BE2C (cell line): ENCODE measurements around the gene HOOK2.

Source experiments
- DNase-seq: peaks from one replicate; pipeline ENCODE4 v3.0.0-alpha.2; 2020
- H3K27me3 ChIP-seq: fragments of 250-450 bp; sonication (Bioruptor Pico); 2 replicates; pipeline ENCODE4 v1.5.1; 2020; ENCODE audit warnings: mild to moderate bottlenecking
- H3K36me3 ChIP-seq: fragments of 250-450 bp; sonication (Bioruptor Pico); 2 replicates; pipeline ENCODE4 v1.5.1; 2020; ENCODE audit warnings: mild to moderate bottlenecking
- H3K4me1 ChIP-seq: fragments of 250-450 bp; sonication (Bioruptor Pico); 2 replicates; pipeline ENCODE4 v1.5.1; 2020
- H3K4me3 ChIP-seq: 2 replicates; pipeline ENCODE4 v1.5.1; 2011; ENCODE audit warnings: low read depth, low read length
- H3K9me3 ChIP-seq: fragments of 250-450 bp; sonication (Bioruptor Pico); 2 replicates; pipeline ENCODE4 v1.5.1; 2020
- CTCF ChIP-seq: IDR thresholded peaks from 2 replicates; pipeline ENCODE4 v1.5.1; 2012; ENCODE audit warnings: mild to moderate bottlenecking, low read depth, low read length

The HOOK2 gene

GRCh38 chr19:12786952-12787351, 11.6 kb upstream of the HOOK2 start:
- Histone ChIP-seq H3K4me3 (no peak overlapping the region), H3K36me3 (no peaks in the 10 kb centered on the region), H3K27me3 (no peaks in the 10 kb centered on the region), H3K9me3 (no peaks in the 10 kb centered on the region), H3K4me1 (peaks cover 51% of the 10 kb centered on the region)
- no peak for DNase-seq
- no peak for TF ChIP-seq CTCF

- DNase-seq: no peak
- TF ChIP-seq CTCF: no peak
- H3K4me1 ChIP-seq: peaks cover 51% of the 10 kb centered on the region
Measured at GRCh38 chr19:12786141-12786870, 11.0 kb upstream of the HOOK2 start.

GRCh38 chr19:12785431-12786031, 10.2 kb upstream of the HOOK2 start:
- no peak for DNase-seq
- Histone ChIP-seq H3K36me3 (no peaks in the 10 kb centered on the region), H3K9me3 (no peaks in the 10 kb centered on the region), H3K4me3 (no peak overlapping the region), H3K4me1 (peaks cover 46% of the 10 kb centered on the region), H3K27me3 (no peaks in the 10 kb centered on the region)
- no peak for TF ChIP-seq CTCF

More at GRCh38 chr19:12786141-12786870, 11.0 kb upstream of the HOOK2 start:
- Histone ChIP-seq H3K4me3 (no peak overlapping the region), H3K27me3 (no peaks in the 10 kb centered on the region), H3K36me3 (no peaks in the 10 kb centered on the region), H3K9me3 (no peaks in the 10 kb centered on the region)

- H3K4me3 ChIP-seq: no peak overlapping the region
Measured at GRCh38 chr19:12784871-12785430, 9.6 kb upstream of the HOOK2 start.

GRCh38 chr19:12784394-12784870, 9.1 kb upstream of the HOOK2 start:
- H3K4me3 ChIP-seq: no peak overlapping the region
- H3K27me3 ChIP-seq: no peaks in the 10 kb centered on the region
- DNase-seq: no peak
- no peaks in the 10 kb centered on the region for H3K36me3 ChIP-seq
- peaks cover 48% of the 10 kb centered on the region for H3K4me1 ChIP-seq
- TF ChIP-seq CTCF: no peak
- no peaks in the 10 kb centered on the region for H3K9me3 ChIP-seq

More at GRCh38 chr19:12784871-12785430, 9.6 kb upstream of the HOOK2 start:
- peaks cover 46% of the 10 kb centered on the region for H3K4me1 ChIP-seq
- H3K9me3 ChIP-seq: no peaks in the 10 kb centered on the region
- H3K36me3 ChIP-seq: no peaks in the 10 kb centered on the region
- DNase-seq: peak; percentile 44
- TF ChIP-seq CTCF: no peak
- no peaks in the 10 kb centered on the region for H3K27me3 ChIP-seq
